ENCODE data around the gene NOTO.

DNA sequence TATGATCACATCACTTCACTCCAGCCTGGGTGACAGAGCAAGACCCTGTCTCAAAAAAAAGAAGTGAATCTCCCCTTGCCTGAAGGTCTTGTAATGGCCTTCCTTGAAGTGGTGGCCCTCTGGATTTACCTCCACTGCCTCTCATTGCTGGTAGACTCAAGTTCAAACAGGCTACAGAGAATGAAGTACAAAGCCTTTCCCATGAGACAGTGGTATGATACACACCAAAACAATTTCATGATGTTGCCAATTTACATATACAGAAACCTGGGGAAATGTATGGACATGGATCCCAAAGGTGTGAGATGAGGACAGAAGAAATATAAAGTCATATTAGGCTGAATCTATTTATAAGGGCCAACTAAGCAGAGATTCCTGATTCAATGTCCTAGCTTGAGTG is 4.8 kb upstream of the NOTO start:
- no peak for TF ChIP-seq RFX5 (IDR thresholded peaks at IDR 0.05; ENCODE audit: borderline replicate concordance, low read depth, low read length)
- TF ChIP-seq RXRA (IDR thresholded peaks at IDR 0.05; ENCODE audit: insufficient read depth, low read depth, low read length), result no peak
- TF ChIP-seq ZNF274 (IDR thresholded peaks at IDR 0.05; ENCODE audit: borderline replicate concordance, extremely low read depth, low read length), result no peak
- TF ChIP-seq POLR2AphosphoS5 (IDR thresholded peaks at IDR 0.05; ENCODE audit: low read depth, low read length), result no peak
- no peak for TF ChIP-seq CREB1 (IDR thresholded peaks at IDR 0.05)
- TF ChIP-seq, protein P1, sequence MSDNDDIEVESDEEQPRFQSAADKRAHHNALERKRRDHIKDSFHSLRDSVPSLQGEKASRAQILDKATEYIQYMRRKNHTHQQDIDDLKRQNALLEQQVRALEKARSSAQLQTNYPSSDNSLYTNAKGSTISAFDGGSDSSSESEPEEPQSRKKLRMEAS (IDR thresholded peaks at IDR 0.05), result no peak
- TF ChIP-seq RAD21 (IDR thresholded peaks at IDR 0.05 in 1 of 2, conservative IDR thresholded peaks at IDR 0.05 in 1 of 2; ENCODE audit: low read depth in 2 of 2, low read length in 2 of 2), result no peak
- TF ChIP-seq, protein P2, sequence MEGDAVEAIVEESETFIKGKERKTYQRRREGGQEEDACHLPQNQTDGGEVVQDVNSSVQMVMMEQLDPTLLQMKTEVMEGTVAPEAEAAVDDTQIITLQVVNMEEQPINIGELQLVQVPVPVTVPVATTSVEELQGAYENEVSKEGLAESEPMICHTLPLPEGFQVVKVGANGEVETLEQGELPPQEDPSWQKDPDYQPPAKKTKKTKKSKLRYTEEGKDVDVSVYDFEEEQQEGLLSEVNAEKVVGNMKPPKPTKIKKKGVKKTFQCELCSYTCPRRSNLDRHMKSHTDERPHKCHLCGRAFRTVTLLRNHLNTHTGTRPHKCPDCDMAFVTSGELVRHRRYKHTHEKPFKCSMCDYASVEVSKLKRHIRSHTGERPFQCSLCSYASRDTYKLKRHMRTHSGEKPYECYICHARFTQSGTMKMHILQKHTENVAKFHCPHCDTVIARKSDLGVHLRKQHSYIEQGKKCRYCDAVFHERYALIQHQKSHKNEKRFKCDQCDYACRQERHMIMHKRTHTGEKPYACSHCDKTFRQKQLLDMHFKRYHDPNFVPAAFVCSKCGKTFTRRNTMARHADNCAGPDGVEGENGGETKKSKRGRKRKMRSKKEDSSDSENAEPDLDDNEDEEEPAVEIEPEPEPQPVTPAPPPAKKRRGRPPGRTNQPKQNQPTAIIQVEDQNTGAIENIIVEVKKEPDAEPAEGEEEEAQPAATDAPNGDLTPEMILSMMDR (IDR thresholded peaks at IDR 0.05; ENCODE audit: control extremely low read depth in 1 of 3, insufficient read depth in 1 of 3, low read depth in 1 of 3, low read length in 3 of 3), result no peak
- TF ChIP-seq GABPA (IDR thresholded peaks at IDR 0.05; ENCODE audit: borderline replicate concordance, insufficient read depth, low read length), result no peak
- TF ChIP-seq, protein P3, sequence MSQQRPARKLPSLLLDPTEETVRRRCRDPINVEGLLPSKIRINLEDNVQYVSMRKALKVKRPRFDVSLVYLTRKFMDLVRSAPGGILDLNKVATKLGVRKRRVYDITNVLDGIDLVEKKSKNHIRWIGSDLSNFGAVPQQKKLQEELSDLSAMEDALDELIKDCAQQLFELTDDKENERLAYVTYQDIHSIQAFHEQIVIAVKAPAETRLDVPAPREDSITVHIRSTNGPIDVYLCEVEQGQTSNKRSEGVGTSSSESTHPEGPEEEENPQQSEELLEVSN (IDR thresholded peaks at IDR 0.05), result no peak
- TF ChIP-seq CEBPB (IDR thresholded peaks at IDR 0.05; ENCODE audit: low read depth, low read length), result no peak
- no peak for TF ChIP-seq BACH1 (IDR thresholded peaks at IDR 0.05; ENCODE audit: low read length)
- TF ChIP-seq JUND (IDR thresholded peaks at IDR 0.05; ENCODE audit: low read length), result no peak
- TF ChIP-seq EP300 (IDR thresholded peaks at IDR 0.05; ENCODE audit: borderline replicate concordance in 1 of 2, low read depth in 2 of 2, low read length in 2 of 2), result no peak

Data from H1 (cell line).